SJCRH30 (cell line): ENCODE results near the gene TBL1X. TPM values are rescaled to one million over a fixed set of nuclear protein-coding genes. Genes with fewer than 3 reads are reported as not detected.

Source experiments
- DNase-seq, 2 experiments: peaks; one replicate each; pipeline ENCODE4 v3.0.0-alpha.2; 2015 to 2020
- H3K27ac ChIP-seq: fragments of 250-450 bp; sonication (Bioruptor Pico); 2 replicates; pipeline ENCODE4 v1.5.1; 2020; ENCODE audit warnings: mild to moderate bottlenecking, moderate library complexity
- H3K27me3 ChIP-seq: fragments of 250-450 bp; sonication (Bioruptor Pico); 2 replicates; pipeline ENCODE4 v1.5.1; 2020; ENCODE audit warnings: mild to moderate bottlenecking, moderate library complexity
- H3K36me3 ChIP-seq: fragments of 250-450 bp; sonication (Bioruptor Pico); 2 replicates; pipeline ENCODE4 v1.5.1; 2020; ENCODE audit warnings: mild to moderate bottlenecking, moderate library complexity
- H3K4me1 ChIP-seq: fragments of 250-450 bp; sonication (Bioruptor Pico); 2 replicates; pipeline ENCODE4 v1.5.1; 2020; ENCODE audit warnings: mild to moderate bottlenecking, moderate library complexity
- H3K4me3 ChIP-seq: fragments of 250-450 bp; sonication (Bioruptor Pico); 2 replicates; pipeline ENCODE4 v1.5.1; 2020; ENCODE audit warnings: mild to moderate bottlenecking, moderate library complexity
- H3K9me3 ChIP-seq: fragments of 250-450 bp; sonication (Bioruptor Pico); replicated peaks from 2 replicates; pipeline ENCODE4 v1.5.1; 2020; ENCODE audit warnings: mild to moderate bottlenecking, moderate library complexity
- total RNA-seq: library from RNA; depleted of rRNA; stranded (reverse); fragments of >200 nt; shearing (Covaris generic); gene quantifications from 2 replicates; pipeline ENCODE4 v1.2.3, GENCODE V29; 2014

TBL1X gene
- total RNA-seq, 1 experiment from 2014 or later, result 26.3 TPM

DNA sequence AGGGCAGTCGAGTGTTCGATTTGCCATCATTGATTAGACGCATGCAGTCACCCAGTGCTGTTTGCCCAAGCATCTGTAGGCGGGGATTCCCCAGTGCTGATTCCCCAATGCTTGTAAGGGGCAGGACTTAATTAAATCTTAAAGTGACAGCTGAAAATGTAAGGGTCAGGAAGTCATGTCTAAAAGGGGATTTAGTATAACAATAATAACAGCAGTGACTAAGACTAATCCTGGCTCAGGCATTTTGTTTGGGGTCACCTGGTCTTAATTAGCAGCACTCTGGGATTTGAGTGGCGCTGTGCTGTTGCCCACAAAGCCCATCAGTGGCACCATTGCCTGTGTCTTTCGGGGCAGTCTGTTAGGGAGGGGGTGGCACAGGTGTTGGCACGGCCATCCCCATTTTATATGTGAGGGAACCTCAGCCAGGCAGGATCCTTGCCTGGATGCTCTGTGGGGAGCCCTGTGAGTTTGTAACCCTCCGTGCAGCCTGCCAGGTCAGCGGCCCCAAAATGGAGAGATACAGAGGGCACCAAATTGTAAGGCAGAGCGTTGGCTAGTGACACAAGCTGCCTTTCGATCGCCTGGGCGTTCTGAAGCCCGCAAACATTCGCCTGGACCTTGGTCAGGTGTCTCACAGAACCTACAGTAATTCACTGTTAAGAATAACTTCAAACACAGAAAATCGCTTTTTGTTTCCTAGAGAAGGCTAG, 146.7 kb downstream of the TBL1X start:
- no peaks in the 10 kb centered on the region for H3K36me3 ChIP-seq
- peak overlapping the region; percentile 49 for H3K4me3 ChIP-seq
- peak overlapping the region; percentile 82 for H3K27ac ChIP-seq
- no peaks in the 10 kb centered on the region for H3K9me3 ChIP-seq
- peaks cover 12% of the 10 kb centered on the region for H3K4me1 ChIP-seq
- H3K27me3 ChIP-seq, result no peaks in the 10 kb centered on the region
- DNase-seq, result peak; percentile 47 to 78

DNA sequence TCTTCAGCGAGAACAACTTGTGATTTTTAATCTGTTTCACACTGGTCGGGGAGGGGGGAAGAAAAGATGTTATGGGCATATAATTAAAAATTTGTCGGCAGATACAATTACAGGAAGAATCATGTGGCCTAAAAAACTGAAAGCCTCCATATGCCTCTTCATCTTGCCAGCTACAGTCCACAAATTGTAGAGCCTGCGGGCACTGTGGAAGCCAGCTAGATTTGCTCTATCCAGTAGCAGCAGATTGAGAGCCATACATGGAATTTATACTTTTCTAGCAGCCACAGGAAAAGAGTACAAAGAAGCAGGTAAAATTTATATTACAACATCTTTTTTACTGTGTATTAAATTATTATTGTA, 147.3 kb downstream of the TBL1X start:
- Histone ChIP-seq H3K4me3 (peak overlapping the region; percentile 49), H3K36me3 (no peaks in the 10 kb centered on the region), H3K27ac (peak overlapping the region; percentile 82), H3K27me3 (no peaks in the 10 kb centered on the region), H3K4me1 (peaks cover 12% of the 10 kb centered on the region), H3K9me3 (no peaks in the 10 kb centered on the region)
- DNase-seq, result peak; percentile 30 to 62

DNA sequence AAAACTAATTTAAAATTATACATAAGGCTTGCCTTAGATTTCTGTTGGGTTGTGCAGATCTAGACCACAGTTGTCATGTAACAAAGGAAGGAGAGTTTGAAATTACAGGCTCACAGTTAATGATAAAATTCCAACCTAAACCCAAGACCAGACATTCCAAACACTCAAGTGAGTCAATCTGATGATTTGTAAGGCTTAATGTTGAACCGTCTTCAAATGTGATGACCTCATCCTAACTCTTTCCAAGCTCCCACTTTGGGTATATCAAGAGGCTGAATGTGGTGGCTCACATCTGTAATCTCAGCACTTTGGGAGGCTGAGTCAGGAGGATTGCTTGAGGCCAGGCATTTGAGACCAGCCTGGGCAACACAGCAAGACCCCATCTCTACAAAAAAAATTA, 149.2 kb downstream of the TBL1X start:
- H3K4me1 ChIP-seq, result peaks cover 12% of the 10 kb centered on the region
- no peaks in the 10 kb centered on the region for H3K9me3 ChIP-seq
- no peaks in the 10 kb centered on the region for H3K27me3 ChIP-seq
- DNase-seq, result peak in 1 of 2 experiments; percentile 17
- no peak overlapping the region for H3K4me3 ChIP-seq
- H3K27ac ChIP-seq, result no peak overlapping the region
- no peaks in the 10 kb centered on the region for H3K36me3 ChIP-seq

DNA sequence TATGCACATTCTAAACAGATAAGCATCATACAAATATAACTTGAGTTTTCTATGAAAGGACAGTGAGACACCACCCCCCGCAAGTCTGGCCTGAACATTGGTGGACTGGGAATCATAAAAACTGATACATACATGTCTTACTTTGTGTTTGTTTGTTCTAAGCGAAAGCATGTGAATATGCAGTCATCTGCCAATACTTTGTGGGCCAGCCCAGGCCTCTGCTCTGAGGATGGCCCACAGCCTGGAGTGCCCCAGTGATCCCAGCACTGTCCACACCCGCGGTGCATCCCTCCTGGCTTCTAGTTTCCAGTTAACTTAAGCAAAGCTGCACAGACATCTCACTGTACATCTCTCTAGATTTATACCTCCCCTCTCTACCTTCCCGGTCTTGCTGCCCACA, 154.3 kb downstream of the TBL1X start:
- no peaks in the 10 kb centered on the region for H3K27me3 ChIP-seq
- no peaks in the 10 kb centered on the region for H3K9me3 ChIP-seq

DNA sequence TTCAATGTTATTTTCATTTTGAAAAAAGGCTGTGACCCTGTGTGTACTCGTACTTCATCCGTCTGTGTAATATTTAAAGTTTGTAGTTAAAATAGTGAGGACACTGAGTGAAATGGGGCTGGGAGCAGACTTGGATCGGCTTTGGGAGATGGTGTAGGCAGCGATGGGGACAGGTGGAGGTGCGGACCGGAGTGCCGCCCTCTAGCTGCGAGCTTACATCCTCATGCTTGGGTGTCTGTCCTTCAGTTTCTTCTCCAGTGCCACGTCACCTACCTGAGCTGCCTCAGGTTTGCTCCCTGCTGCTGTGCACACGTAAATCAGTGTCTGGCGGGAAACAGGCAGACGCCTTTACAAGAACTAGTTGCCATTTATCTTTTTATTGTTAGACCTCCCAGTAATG, 154.7 kb downstream of the TBL1X start:
- Histone ChIP-seq H3K36me3 (no peaks in the 10 kb centered on the region), H3K27ac (no peak overlapping the region)

More for the DNA sequence above, 154.3 kb downstream of the TBL1X start:
- Histone ChIP-seq H3K4me1 (no peaks in the 10 kb centered on the region), H3K4me3 (no peak overlapping the region), H3K36me3 (no peaks in the 10 kb centered on the region), H3K27ac (no peak overlapping the region)
- no peak for DNase-seq

DNA sequence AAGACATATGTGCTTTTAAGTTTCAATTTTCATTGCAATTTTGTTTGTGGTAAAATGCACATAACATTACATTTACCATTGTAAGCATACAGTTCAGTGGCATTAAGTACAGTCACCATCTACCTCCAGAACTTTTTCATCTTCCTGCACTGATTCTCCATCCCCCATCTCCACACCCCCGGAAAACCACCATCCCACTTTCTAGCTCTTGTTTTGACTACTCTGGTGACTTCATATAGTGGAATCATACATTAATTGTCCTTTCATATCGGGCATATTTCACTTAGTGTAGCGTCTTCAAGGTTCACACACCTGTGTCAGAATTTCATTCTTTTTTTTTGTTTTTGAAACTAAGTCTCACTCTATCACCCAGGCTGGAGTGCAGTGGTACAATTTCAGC, 157.3 kb downstream of the TBL1X start:
- H3K4me1 ChIP-seq, result no peaks in the 10 kb centered on the region
- H3K27me3 ChIP-seq, result no peaks in the 10 kb centered on the region
- no peaks in the 10 kb centered on the region for H3K9me3 ChIP-seq
- H3K36me3 ChIP-seq, result no peaks in the 10 kb centered on the region
- no peak for DNase-seq
- no peak overlapping the region for H3K4me3 ChIP-seq
- H3K27ac ChIP-seq, result no peak overlapping the region

More for the DNA sequence above, 154.7 kb downstream of the TBL1X start:
- Histone ChIP-seq H3K4me3 (no peak overlapping the region), H3K4me1 (no peaks in the 10 kb centered on the region), H3K27me3 (no peaks in the 10 kb centered on the region), H3K9me3 (no peaks in the 10 kb centered on the region)
- DNase-seq, result no peak

DNA sequence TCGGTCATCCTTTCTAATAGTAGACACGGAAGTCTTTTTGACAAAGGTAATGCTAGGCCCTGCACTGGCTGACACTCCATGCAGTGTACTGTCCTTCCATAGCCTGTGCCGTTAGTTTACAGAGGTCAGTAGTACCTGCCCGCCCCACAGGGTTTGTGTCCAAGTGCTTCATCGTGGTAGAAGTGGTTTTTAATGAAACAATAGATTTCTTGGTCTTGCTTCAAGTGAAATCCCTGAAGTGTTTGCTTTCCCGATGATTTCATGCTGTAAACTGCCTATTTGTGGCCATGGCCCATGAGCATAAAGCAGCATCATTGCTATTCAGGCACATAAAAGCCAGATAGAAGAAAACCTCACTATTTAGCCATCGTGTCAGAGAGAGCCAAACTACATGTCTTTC, 161.5 kb downstream of the TBL1X start:
- DNase-seq, result no peak
- H3K4me3 ChIP-seq, result no peak overlapping the region
- H3K9me3 ChIP-seq, result no peaks in the 10 kb centered on the region
- H3K4me1 ChIP-seq, result 0 out of 2 replicates have a peak, but pooled peaks cover 2% of the 10 kb centered on the region
- H3K27me3 ChIP-seq, result no peaks in the 10 kb centered on the region
- no peak overlapping the region for H3K27ac ChIP-seq
- no peaks in the 10 kb centered on the region for H3K36me3 ChIP-seq

DNA sequence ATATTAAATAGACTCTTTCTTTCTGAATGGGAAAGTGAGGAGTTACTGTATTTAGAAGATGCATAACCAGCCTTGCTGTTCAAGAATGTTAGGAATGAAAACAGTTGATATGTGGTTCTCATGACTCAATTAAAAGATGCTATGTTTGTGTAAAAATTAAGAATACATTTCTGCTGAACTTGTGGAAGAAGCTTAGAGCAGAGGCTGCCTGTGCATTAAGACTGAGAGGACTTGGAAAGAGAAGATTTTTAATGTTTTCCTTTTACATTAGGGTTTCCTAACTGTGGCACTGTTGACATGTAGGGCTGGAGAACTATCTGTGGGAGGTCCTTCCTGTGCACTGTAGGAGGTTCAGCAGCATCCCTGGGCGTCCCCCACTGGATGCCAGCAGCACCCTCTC, 163.1 kb downstream of the TBL1X start:
- no peak for DNase-seq
- Histone ChIP-seq H3K4me3 (no peak overlapping the region), H3K27ac (no peak overlapping the region)

DNA sequence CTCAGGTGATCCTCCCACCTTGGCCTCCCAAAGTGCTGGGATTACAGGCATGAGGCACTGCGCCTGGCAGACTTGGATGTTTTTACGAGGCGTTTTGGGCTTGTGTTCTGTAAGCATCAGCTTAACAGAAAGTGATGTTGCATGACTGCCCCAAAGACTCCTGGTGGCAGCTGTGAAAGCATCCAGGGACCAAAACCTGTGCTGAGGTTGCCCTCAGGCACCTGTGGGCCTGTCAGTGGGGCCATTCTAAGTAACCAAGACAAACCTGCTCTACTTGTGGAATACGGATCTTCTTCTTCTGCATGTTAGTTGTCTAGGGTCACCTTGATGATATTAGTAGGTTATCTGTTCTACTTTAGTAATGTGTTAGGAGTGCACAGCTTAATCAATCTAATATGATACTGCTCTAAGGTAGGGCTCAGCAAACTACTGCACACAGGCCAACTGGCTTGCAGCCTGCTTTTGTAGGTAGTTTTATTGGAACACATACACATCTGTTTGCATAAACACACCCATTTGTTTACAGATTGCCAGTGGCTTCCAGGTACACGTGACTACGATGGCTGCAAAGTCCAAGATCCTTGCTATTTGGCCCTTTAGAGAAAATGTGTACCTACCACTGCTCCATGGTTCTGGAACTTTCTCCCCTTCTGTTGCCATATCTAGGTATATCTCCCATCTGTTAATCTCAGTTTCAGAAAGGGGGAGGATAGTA, 164.1 kb downstream of the TBL1X start:
- no peaks in the 10 kb centered on the region for H3K36me3 ChIP-seq
- no peak for DNase-seq
- no peaks in the 10 kb centered on the region for H3K9me3 ChIP-seq
- no peaks in the 10 kb centered on the region for H3K27me3 ChIP-seq
- H3K4me1 ChIP-seq, result 0 out of 2 replicates have a peak, but pooled peaks cover 2% of the 10 kb centered on the region
- no peak overlapping the region for H3K4me3 ChIP-seq
- no peak overlapping the region for H3K27ac ChIP-seq

More for the DNA sequence above, 163.1 kb downstream of the TBL1X start:
- H3K9me3 ChIP-seq, result no peaks in the 10 kb centered on the region
- H3K27me3 ChIP-seq, result no peaks in the 10 kb centered on the region
- no peaks in the 10 kb centered on the region for H3K36me3 ChIP-seq
- 0 out of 2 replicates have a peak, but pooled peaks cover 2% of the 10 kb centered on the region for H3K4me1 ChIP-seq

DNA sequence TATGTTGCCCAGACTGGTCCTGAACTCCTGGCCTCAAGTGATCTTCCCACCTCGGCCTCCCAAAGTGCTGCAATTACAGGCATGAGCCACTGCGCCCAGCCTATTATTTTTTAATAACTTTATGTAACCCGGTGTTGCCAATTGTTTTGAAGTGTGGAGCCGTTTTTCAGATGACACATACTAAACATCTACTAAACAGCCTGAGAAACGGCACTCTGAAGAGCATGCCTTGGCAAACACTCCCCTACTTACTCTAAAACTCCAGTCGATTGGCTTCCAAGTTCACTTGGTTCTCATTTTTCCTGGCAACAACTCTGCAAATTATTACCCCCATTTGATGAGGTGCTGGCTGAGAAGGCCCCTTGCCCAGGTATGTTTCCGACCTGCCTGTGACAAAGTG, 169.7 kb downstream of the TBL1X start:
- Histone ChIP-seq H3K36me3 (0 out of 2 replicates have a peak, but pooled peaks cover 2% of the 10 kb centered on the region), H3K27me3 (no peaks in the 10 kb centered on the region), H3K27ac (no peak overlapping the region), H3K9me3 (peaks cover 4% of the 10 kb centered on the region; the same call in 1 of the 2 replicates), H3K4me1 (no peaks in the 10 kb centered on the region), H3K4me3 (no peak overlapping the region)
- DNase-seq, result no peak

DNA sequence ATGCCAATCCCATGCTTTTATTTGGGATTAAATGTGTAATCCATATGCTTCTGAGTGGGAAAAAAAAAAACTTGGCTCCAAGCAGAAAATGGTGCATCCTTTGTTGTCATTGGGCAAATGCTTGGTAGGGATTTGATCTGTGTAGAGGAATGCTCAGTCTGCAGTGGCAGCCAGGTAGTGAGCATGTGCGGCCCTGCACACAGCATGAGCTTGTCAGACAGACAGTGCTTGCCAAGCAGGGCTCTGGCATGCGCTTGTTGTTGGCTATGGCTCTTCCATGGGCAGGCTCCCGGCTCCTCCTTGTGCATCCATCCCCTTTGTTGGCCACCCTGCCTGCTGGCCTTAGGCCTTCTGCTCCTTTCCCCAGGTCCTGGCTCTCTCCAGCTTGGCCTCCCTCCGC, 170.5 kb downstream of the TBL1X start:
- H3K27ac ChIP-seq, result no peak overlapping the region
- DNase-seq, result no peak
- no peak overlapping the region for H3K4me3 ChIP-seq

DNA sequence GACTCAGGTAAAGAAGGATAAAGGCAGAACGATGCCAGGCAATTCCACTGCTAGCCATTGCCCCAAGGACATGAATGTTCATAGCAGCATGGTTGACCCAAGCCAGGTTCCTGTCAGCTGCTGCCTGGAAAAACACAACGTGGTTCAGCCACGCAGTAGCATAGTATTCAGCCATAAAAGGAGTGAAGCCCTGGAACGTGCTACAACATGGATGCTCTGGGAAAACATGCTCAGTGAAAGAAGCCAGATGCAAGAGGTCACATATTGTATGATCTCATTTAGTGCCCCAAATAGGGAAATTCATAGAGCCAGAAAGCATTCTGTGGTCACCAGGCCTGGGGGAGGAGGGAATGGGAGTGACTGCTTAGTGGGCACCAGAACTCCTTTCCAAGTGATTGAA, 170.9 kb downstream of the TBL1X start:
- H3K27ac ChIP-seq, result no peak overlapping the region

More for the DNA sequence above, 170.5 kb downstream of the TBL1X start:
- H3K36me3 ChIP-seq, result 0 out of 2 replicates have a peak, but pooled peaks cover 2% of the 10 kb centered on the region
- H3K9me3 ChIP-seq, result peaks cover 4% of the 10 kb centered on the region; the same call in 1 of the 2 replicates
- no peaks in the 10 kb centered on the region for H3K4me1 ChIP-seq
- H3K27me3 ChIP-seq, result no peaks in the 10 kb centered on the region

DNA sequence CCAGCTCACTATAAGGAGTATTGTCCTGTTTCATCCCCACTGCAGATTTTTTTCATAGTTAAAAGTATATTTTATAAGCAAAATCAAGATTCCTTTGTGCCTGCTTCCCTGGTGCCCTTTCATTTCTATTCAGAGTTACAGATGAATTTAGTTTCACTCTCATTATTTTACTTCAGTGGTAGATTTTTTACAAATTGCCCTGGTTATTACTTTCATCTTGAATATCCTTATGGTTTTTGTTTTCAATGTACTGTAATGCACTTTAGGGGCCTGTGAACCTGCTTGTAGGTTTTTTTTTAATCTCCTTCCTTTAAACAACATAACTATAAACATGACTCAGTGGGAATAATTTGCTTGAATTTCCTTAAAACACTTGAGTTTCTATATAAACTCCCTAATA, 174.0 kb downstream of the TBL1X start:
- Histone ChIP-seq H3K27me3 (no peaks in the 10 kb centered on the region), H3K4me1 (peaks cover 12% of the 10 kb centered on the region), H3K4me3 (no peak overlapping the region), H3K36me3 (0 out of 2 replicates have a peak, but pooled peaks cover 2% of the 10 kb centered on the region), H3K27ac (no peak overlapping the region), H3K9me3 (peaks cover 4% of the 10 kb centered on the region; the same call in 1 of the 2 replicates)
- DNase-seq, result no peak

More for the DNA sequence above, 170.9 kb downstream of the TBL1X start:
- H3K4me3 ChIP-seq, result no peak overlapping the region
- DNase-seq, result no peak
- H3K27me3 ChIP-seq, result no peaks in the 10 kb centered on the region
- H3K4me1 ChIP-seq, result no peaks in the 10 kb centered on the region
- 0 out of 2 replicates have a peak, but pooled peaks cover 2% of the 10 kb centered on the region for H3K36me3 ChIP-seq
- peaks cover 4% of the 10 kb centered on the region; the same call in 1 of the 2 replicates for H3K9me3 ChIP-seq

DNA sequence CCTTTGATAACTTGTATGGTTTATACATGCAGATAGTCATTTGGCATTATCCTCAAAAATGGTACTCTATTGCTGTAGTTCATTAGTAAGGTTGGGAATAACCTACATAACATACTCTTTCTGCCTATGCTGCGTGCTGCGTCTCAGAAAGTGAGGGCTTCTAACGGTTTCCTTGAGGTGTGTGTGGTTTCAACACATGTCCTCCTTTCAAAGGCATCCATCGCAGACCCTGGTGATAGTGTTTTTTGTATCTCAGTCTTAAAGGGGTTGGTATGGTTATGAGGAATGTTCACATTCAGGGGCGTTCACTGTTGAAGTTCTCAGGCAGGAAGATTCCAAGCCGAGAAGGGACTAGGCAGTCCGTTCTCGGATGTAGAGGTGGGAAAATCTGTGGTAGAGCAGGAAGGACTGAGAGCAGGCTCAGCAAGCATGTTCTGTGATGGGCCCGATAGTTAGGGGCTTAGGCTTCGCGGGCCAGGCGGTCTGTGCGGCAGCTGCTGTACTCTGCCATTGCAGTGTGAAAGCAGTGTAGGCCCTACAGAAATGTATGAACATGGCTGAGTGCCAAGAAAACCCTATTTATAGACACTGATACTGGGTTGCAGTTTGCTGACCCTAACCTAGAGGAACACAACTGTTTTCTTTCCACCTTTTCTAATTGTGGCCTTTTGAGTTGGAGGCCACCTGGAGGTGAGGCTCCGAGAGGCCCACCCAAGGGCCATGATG, 177.6 kb downstream of the TBL1X start:
- Histone ChIP-seq H3K9me3 (no peaks in the 10 kb centered on the region), H3K27ac (peak overlapping the region; percentile 15; the same call in 1 of the 2 replicates), H3K36me3 (0 out of 2 replicates have a peak, but pooled peaks cover 2% of the 10 kb centered on the region), H3K4me3 (no peak overlapping the region), H3K4me1 (peaks cover 12% of the 10 kb centered on the region), H3K27me3 (no peaks in the 10 kb centered on the region)
- DNase-seq, result peak; percentile 74 to 89

DNA sequence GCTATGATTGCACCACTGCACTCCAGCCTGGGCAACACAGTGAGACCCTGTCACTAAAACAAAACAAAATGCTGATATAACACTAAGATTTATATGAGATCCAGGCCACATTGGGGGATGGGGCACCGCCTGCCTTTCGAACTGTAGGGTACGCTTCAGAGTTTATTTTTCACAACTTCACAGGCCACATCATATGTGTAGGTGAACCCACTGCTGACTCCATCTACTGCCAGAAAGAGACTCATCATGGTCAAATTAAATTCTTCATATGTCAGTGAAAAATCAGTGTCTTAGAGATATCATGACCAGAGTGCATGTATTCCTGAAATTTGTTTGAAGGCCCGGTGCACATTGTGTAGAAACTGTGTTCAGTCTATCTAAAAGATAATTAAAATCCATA, 178.9 kb downstream of the TBL1X start:
- peaks cover 12% of the 10 kb centered on the region for H3K4me1 ChIP-seq
- H3K27me3 ChIP-seq, result no peaks in the 10 kb centered on the region
- no peaks in the 10 kb centered on the region for H3K36me3 ChIP-seq
- H3K4me3 ChIP-seq, result no peak overlapping the region
- no peaks in the 10 kb centered on the region for H3K9me3 ChIP-seq
- no peak for DNase-seq
- no peak overlapping the region for H3K27ac ChIP-seq
